GM19438 (cell line): Measurements from ENCODE around the gene CRYBG3.
"Not testable (repeated sequence)": the region's sequence is repeated elsewhere in the genome, so short reads cannot be mapped to it uniquely, and the experiment has no call there.

Experiments
- ATAC-seq: cut with Tn5 transposase; IDR thresholded peaks from one replicate; pipeline ENCODE4 v1.9.1; 2021; ENCODE audit warnings: low read depth; ENCODE audit not compliant: unreplicated experiment

CRYBG3 gene

DNA sequence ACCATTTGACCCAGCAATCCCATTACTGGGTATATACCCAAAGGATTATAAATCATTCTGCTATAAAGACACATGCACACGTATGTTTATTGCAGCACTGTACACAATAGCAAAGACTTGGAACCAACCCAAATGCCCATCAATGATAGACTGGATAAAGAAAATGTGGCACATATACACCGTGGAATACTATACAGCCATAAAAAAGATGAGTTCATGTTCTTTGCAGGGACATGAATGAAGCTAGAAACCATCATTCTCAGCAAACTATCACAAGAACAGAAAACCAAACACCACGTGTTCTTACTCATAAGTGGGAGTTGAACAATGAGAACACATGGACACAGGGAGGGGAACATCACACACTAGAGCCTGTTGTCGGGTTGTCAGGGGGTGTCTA is 11.4 kb downstream of the CRYBG3 start:
- not testable (repeated sequence) for ATAC-seq

DNA sequence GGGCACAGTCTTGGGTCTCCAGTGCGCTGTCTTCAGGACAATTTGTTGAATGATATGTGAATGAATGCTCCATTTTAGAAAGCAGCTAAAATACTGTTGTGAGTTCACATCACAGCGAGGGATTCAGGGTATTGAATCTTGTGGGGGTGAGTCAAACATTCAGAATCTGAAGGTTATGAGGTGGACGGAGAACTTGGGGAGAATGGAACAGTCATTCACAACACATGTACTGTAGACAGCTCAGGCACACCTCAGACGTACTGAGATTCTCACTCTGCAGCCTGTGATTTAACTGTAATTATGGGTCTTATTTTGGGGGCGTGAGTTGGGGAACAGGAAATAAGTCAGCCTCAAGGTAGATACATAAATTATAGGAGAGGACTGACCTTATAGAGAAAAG is 13.9 kb downstream of the CRYBG3 start:
- ATAC-seq = no peak

DNA sequence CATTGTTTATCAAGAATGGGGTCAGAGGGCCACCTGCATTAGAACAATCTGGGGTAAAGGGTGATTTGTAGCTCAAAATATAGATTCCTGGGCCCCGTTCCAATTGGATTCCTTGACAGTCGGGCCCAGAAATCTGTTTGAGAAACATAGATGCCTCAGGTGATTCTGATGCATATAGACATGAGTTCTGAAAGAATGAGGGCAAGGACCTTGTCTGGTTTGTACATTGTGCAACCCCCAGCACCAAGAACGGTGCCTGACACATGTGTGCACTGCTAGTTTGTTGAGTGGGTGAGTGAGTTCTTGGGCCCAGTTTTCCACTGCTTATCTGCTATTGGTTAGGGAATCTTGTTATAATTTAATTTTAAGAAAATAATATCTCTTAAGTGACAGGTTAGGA is 16.6 kb downstream of the CRYBG3 start:
- no peak for ATAC-seq

DNA sequence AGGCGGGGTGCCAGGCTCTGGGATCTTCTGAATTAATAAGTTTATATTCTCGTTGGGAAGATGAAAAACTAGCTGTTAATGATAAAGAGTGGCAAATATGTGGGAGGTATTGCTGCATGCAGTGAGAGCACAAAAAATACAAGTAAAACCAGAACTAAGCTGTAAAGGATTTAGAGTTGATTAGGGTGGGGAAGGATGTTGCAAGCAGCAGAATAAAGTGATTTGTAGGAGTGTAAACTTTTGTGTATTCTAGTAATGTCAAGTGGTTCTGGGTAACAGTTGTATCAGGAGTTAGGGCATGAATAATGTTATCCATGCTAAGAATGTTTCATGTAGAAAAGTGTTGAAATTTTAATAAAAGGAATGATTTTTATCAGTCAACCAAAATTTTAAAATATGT is 18.1 kb downstream of the CRYBG3 start:
- ATAC-seq = no peak

DNA sequence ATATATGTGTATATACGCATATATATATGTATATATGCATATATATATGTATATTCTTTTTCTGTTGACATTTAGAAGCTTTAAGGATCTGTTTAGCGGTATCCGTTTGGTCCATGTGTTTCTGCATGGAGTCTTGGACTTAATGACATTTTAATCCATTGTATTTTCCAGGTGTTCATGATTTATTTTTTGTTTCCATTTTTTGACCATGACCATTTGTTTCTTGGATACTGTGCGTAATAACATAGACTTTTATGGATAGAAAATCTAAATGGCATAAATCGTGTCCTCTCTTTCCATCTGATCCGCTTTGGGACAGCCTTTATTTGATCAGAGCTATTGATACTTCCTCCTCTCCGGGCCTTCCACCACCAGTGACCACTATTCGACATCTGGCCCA is 19.5 kb downstream of the CRYBG3 start:
- ATAC-seq = no peak

DNA sequence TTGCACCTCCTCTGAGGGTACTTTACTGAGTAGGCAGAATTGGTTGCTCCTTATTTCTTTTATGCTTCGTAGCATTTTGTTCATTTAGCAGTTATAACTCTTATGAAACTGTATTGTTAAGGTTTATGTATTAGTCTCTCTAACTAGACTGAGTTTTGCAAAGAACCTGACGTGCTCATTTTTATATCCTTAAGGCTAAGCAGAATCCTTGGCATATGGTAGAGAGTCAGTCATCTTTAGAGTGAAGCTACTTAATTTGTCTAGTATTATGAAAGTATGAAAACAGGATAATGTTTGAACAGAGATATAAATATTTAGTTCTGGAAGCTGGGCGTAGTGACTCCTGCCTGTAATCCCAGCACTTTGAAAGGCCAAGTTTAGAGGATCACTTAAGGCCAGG is 20.1 kb downstream of the CRYBG3 start:
- ATAC-seq = no peak

DNA sequence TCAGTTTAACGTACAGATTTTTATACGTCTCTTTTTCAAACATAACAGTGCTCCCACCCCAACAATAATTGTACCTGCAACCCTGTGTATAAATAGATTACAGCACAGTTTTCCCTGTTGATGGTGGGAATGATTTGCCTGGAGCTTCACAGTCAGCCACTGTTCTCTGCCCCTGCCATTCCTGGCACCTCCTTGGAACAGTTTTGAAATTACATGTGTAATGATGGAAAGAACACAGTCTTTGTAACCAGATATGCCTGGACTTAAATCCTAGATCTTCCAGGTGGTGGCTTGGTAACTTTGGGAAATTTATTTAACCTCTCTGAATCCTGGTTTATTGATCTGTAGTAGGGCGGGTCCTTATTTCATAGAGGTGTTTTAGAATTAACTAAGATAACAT is 27.0 kb downstream of the CRYBG3 start:
- no peak for ATAC-seq

DNA sequence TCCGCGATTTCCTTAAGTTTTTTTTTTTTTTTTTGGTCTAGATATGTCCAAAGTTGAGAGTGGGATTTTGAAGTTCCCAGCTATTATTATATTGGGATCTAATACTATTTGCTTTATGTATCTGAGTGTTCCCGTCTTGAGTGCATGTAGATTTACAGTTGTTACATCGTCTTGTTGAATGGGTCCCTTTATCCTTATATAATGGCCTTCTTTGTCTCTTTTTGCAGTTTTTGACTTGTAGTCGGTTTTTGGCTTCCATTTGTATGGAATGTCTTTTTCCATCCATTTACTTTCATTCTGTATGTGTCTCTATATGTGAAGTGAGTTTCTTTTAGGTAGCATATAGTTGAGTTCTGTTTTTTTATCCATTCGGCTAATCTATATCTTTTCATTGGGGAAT is 35.6 kb downstream of the CRYBG3 start:
- no peak for ATAC-seq

DNA sequence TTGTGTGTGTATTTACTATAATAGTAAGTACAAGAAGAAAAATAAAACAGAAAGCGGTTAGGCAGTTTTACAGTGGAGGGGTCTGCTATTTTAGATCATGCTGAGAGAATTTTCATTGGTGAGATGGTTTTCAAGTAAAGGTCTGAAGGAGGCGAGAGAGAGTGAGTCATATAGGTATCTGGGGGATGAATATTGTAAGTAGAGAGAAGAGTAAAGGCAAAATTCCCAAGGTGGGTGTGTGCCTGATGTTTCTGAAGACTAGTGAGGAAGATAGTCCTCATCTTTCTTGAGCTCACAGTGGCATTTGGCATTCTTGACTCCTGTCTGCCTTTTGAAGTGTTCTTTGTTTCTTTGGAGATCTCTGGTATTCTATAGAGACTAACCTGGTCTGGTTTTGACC is 38.6 kb downstream of the CRYBG3 start:
- no peak for ATAC-seq

DNA sequence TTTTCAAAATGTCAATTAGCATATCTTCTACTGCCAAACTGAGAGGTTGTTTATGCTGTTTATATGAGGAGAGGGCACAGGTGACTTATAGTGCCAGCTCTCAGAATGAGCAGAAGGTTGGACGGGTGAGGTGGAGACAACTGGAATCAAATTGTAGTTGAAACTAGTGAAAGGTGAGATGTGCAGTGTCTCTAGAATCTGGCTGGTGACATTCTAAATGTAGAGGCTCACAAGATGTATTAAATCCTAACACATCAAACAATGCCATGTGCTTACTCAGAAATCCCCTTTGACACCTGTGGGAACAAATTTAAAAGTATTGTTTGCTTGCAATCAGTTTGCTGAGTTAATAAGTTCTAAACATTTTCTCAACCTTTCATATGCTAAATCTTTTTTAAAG is 40.8 kb downstream of the CRYBG3 start:
- no peak for ATAC-seq

DNA sequence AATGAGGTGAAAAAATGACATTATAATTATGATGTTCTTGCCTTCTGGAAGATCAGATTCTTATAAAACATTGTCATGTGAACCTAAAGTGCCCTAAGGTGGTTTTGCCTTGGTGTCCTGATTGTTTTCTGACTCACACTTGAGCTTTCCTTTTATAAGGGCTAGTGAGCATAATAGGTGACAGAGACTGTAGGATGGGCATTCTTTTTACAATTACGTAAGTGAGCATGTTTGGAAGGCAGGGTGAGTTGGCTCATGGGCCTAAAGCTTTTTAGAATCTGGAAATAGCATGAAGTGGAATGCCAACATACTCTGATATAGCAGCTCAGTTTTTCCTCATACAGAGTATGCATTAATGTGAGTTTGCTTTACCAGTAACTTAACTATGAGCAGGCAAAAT is 41.2 kb downstream of the CRYBG3 start:
- ATAC-seq = no peak

DNA sequence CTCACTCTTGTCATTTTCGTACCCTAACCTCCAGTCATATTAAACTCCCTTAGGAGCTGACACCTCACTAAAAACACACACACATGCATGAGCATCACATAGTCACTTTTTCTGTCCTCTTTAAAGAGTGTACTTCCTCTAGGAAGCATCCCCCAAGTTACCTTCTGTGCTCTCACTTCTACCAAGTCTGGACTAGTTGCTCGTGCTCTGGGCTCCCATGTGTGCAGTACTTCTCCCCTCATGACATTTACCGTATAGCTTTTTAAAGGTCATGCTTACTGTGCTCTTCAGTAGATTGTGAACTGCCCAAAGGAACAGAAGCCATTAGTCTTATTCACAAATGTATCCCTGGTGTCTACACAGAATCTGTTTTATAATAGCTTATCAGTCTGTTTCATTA is 42.0 kb downstream of the CRYBG3 start:
- ATAC-seq = no peak

DNA sequence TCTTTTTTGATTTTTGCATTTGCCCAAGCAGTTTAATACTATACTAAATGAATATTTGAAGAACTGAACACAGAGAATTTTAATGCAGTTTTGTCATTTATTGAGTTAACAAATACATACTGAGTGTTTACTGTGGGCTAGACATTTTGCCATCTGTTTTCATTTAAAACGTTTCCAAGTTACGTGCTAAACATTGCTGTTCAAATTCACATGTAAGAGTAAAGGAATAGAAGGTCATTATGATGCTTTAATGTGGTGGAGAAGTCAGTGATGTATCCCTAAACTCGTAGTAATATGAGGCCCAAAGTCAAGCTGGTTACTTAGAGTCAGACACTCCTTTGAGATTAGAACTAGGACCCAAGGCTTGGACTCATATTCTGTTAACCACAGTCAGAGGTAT is 49.4 kb downstream of the CRYBG3 start:
- no peak for ATAC-seq

DNA sequence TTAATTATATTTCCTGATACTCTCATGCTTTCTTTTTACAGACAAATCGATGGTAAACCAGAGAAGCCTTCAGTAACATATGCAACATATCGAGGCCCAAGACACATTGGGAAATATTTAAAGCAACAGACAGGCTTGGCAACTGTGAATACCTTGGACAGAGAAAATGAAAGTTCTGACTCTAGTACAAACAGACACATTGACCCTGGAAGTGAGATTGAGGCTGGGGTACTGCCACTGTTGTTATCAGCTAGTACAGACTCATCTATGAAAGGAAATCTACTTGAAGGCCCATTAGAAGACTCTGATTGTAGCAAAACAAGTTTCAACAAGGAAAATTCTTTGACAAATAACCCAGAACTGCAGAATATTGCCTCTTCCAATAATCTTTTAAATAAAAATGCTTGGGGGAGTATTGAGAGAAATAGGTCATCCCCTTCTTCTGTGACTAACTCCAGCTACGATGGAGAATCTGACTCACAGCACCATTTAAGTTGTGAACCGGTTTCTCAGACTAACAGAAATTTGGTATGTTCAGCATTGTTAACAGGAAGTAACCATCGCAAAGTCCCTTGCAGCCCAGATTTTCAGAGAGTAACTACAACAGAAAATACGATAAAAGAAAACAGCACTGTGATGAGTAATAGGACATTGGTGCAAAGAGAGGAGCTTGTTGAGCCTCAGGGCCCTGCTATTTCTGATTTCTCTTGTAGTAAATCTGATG is 50.2 kb downstream of the CRYBG3 start:
- no peak for ATAC-seq

DNA sequence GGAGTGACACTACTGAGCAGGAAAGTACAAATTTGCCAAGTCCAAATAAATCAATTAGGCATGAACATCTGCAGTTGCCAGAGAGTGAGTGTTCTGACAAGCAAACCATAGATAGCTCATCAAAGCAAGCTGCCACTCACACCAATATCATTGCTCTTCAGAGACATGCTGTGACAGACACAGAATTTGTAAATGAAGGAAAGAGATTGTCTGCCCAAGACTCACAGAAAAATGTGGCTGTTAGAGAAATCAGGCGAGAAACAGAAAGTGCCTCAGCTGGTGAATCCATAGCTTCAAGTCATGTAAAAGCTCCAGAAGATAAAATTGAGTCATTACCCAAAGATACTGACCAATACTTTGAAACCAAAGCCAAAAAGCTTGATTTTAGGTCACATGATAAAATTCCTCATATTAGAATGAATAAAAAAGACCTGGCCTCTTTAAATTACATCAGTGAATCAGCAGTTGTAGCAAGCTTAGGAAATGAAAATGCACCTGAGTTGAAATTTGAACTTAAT is 50.8 kb downstream of the CRYBG3 start:
- ATAC-seq = no peak

DNA sequence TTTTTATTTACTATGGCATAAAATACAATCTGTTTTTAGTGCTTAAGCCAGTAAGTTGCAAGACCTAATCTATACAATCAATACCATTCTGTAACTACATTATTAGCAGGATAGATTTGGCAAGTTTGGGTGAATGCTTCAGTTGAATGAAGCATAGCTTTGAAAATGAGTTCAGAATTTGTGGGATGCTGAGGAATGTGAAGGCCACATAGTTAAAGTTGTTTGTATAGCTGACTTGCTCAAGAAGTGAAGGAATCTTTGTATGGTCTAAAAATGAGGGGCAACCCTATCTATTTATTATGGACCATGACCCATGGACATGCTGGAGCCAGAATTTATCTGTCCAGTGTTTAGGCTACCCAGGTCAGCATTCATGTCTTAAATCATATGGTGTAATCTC is 58.5 kb downstream of the CRYBG3 start:
- no peak for ATAC-seq

DNA sequence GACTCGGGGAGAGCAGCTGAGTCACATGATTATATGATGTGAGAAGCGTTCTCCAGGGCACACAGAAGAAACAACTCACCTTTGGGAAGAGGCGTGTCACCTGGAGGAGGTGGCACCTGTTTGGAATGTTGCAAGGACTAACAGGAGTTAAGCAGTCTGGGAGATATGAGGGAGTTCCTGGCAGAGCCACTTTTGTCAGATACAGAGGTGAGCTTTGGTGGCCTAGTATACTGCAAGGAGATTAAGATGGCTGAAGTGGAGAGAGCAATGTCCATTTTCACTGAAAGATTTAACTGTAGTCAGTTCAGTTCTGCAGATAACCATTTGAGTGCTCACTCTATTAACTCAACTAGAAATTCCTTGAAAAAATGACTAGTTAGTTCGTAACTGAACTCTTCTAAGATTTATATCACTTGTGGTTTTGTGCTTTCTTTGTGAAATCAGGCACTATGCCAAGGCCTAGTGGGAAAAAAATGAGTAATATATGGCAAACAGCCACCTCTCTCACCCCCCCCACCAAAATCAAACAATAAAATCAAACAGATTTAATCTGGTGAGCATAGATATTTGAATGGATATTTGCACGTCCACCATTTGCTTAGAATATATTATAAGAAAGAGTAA is 61.3 kb downstream of the CRYBG3 start:
- ATAC-seq = no peak

DNA sequence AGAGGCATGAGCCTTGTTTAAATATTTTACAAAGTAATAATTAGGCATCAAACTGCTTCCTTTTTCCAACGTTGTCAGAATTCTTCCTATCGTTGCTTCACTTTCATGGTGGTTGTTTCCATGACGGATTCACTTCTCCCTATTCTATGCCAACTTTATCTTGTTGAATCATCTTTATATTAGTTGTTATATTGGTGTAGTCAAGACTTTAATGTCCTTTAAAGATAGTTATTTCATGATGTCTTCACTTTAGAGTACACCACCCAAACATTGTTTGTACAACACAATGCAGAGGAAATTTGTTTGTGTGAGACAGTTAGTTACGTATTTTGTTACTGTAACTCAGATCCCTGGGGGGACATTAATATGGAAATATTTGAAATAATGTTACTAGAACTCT is 61.9 kb downstream of the CRYBG3 start:
- ATAC-seq = no peak

DNA sequence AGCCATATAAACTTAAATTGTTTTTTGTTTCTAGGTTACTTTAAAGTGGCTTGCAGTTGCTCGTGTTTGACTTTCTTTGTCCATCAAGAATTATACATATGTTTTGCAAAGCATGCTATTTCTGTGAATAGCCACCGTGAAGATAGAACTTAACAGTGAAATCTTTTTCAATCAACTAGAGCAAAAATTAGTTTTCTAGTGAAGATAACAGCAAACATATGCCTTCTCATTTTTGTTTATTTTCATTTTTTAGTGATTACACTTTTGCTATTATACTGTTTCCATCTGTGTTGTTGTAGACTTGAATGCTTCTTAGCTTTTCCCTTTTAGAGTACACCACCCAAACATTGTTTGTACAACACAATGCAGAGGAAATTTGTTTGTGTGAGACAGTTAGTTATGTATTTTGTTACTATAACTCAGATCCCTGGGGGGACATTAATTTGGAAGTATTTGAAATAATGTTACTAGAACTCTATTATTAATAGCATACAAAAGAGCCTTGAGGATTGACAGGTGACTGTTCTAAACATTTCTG is 62.8 kb downstream of the CRYBG3 start:
- ATAC-seq = no peak

DNA sequence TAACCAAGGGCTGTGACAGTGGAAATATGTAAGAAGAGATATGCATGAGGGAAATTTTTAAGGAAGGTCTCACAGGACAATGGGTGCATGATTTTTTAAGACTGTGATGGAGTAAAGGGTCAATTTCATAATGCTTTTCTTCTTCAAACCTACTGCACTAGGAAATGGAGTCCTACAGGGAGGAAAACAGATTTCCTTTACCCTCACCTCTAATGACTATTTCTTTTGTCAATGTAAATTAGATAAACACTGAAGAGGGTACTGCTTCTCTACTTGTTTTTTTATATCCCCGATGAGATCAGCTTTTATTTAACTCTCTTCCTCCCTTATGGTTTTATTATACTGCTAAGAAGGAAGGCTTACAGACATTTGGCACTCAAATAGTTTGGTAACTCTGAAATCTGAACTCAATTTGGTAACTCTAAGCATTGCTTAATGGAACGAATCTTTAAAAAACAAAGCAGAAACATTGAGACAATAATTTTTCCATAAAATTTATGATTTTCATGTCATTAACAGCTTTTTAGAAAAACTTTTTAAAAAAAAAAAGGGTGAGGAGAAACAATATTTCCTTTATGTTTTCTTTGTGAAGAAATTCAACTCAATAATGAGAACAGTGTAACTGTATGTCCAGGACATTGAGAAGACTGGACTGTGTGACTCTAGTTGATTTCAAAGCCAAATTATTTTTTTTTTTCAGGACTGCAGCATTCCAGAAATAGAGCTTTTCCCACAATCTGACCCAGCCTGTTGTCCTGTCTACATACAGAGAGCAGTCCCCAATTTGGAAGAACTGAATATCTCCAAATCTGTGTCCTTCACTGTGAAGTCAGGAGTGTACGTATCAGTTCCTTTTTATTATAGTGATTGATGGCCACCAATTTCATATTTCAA is 64.4 kb downstream of the CRYBG3 start:
- no peak for ATAC-seq

DNA sequence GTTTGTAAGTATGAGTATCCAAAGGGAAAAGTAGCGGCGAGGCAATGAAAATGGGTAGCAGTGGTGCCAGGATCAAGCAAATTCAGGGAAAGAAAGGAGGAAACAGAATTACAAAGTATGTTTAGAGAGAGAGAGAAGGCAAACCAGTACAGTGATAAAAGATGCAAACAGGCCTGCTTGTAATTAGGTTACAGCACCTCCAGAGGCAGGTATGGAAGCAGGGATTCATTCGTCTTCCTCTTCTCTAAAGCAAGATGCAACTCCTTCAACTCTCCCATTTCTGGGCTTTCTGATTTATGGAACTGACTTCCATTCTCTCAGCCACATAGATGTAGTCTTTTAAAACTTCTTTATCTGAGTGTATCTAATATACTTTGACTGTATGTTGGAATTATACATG is 68.0 kb downstream of the CRYBG3 start:
- ATAC-seq = no peak
